ENCODE measurements around the gene CDH1. TPM values are rescaled to one million over a fixed set of nuclear protein-coding genes. Genes with fewer than 3 reads are reported as not detected.

The CDH1 gene
- polyA plus RNA-seq, 1 of the 3 experiments (the other 2 are of a cell fraction), result not detected

DNA sequence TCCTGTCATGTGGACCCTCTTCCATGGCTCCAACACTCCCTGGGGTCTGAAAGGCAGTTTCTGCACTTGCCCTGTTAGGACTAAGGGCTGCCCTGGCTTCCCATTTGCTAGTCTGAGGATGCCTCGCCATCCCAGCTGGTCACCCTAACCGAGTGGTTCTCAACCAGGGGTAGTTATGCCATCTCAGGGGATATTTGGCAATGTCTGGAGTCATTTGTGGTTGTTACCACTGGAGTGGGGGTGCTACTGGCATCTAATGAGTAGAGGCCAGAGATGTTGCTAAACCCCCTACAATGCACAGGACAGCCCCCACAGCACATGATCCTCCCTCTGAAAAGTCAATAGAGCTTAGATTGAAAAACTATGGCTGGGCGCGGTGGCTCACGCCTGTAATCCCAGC, 26.9 kb upstream of the CDH1 start (continued):
- no peak for TF ChIP-seq FOXJ3 (CRISPR knock-in tag; IDR thresholded peaks at IDR 0.05)
- TF ChIP-seq CHD2 (IDR thresholded peaks at IDR 0.05; ENCODE audit: low read length, partially characterized antibody), result no peak
- TF ChIP-seq, protein P1, sequence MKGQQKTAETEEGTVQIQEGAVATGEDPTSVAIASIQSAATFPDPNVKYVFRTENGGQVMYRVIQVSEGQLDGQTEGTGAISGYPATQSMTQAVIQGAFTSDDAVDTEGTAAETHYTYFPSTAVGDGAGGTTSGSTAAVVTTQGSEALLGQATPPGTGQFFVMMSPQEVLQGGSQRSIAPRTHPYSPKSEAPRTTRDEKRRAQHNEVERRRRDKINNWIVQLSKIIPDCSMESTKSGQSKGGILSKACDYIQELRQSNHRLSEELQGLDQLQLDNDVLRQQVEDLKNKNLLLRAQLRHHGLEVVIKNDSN (IDR thresholded peaks at IDR 0.05; ENCODE audit: borderline replicate concordance, low read depth), result no peak
- no peak for TF ChIP-seq EZH2phosphoT487 (IDR thresholded peaks at IDR 0.05; ENCODE audit: borderline replicate concordance, low read depth)
- no peak for TF ChIP-seq SMC3 (IDR thresholded peaks at IDR 0.05; ENCODE audit: low read depth, low read length)
- no peak for TF ChIP-seq RXRA (IDR thresholded peaks at IDR 0.05; ENCODE audit: borderline replicate concordance, low read depth)
- TF ChIP-seq JUND (IDR thresholded peaks at IDR 0.05), result no peak
- TF ChIP-seq, protein P2, sequence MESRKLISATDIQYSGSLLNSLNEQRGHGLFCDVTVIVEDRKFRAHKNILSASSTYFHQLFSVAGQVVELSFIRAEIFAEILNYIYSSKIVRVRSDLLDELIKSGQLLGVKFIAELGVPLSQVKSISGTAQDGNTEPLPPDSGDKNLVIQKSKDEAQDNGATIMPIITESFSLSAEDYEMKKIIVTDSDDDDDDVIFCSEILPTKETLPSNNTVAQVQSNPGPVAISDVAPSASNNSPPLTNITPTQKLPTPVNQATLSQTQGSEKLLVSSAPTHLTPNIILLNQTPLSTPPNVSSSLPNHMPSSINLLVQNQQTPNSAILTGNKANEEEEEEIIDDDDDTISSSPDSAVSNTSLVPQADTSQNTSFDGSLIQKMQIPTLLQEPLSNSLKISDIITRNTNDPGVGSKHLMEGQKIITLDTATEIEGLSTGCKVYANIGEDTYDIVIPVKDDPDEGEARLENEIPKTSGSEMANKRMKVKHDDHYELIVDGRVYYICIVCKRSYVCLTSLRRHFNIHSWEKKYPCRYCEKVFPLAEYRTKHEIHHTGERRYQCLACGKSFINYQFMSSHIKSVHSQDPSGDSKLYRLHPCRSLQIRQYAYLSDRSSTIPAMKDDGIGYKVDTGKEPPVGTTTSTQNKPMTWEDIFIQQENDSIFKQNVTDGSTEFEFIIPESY (IDR thresholded peaks at IDR 0.05; ENCODE audit: borderline replicate concordance, low read depth), result no peak

DNA sequence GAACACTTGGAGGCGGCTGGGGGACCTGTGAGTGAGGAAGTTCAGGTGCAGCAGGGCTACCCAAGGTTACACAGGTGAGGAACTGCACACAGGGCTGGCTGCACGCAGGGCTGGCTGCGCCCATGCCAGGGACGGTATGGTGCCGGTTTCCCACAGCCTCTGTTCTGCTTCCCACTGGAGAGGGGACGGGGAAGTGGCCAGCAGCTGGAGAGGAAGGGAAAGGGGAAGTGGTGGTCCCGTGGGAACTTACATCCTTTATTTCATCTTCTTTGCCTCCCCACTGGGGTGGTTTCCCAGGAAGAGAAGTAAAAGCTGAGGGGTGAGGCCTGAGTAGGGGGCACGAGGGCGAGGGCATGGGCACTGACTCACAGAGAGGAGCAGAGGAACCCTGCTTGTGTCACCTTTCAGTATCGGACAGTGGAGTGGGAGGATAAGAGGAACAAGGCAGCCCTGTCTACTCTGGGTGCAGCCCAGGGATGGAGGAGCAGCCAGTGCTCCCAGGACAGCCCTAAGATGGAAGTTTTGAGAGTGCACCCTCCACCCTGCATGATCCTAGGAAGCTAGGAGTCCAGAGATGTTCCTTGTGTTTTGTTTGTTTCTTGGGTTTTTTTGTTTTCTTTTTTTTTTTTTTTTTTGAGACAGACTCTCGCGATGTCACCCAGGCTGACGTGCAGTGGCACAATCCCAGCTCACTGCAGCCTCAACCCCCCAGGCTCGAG, 25.5 kb upstream of the CDH1 start:
- CTCF ChIA-PET, result interaction anchor here (1.1 to 1.4 kb wide), 2 partner anchors 121 to 191 kb away, joined by 4 read pairs; no protein-coding TSS in a partner anchor
- no peak overlapping the region for H2AFZ ChIP-seq (ENCODE audit: low read depth)
- 45% methylated on average over 13 of the region's 14 CpGs for WGBS (ENCODE audit: low lambda C conversion rate)
- no peak overlapping the region for H3K4me2 ChIP-seq
- no peak overlapping the region for H3K9ac ChIP-seq
- no peaks in the 10 kb centered on the region for H3K4me1 ChIP-seq (ENCODE audit: control insufficient read depth in 1 of 2, insufficient read depth in 2 of 2, low read depth in 1 of 2, low read length in 1 of 2)
- no peaks in the 10 kb centered on the region for H3K36me3 ChIP-seq (replicated peaks in 1 of 2; ENCODE audit: control insufficient read depth in 1 of 2, insufficient read depth in 2 of 2, low read length in 1 of 2)
- DNase-seq, result no peak
- no peaks in the 10 kb centered on the region for H4K20me1 ChIP-seq (ENCODE audit: insufficient read depth)
- H3K4me3 ChIP-seq (ENCODE audit: low read depth in 2 of 2, low read length in 1 of 2), result no peak overlapping the region
- H3K27me3 ChIP-seq (ENCODE audit: insufficient read depth), result no peaks in the 10 kb centered on the region; the same call in 1 of the 2 replicates
- POLR2A ChIA-PET, result no interaction called here
- no peaks in the 10 kb centered on the region for H3K9me3 ChIP-seq
- H3F3A ChIP-seq (replicated peaks; ENCODE audit: insufficient read depth), result no peaks in the 10 kb centered on the region
- no peaks in the 10 kb centered on the region for H3K79me2 ChIP-seq (ENCODE audit: insufficient read depth)
- H3K27ac ChIP-seq (ENCODE audit: low read depth in 2 of 2, low read length in 1 of 2), result no peak overlapping the region
- H3K9me2 ChIP-seq, result no peaks in the 10 kb centered on the region
- TF ChIP-seq, protein P3, sequence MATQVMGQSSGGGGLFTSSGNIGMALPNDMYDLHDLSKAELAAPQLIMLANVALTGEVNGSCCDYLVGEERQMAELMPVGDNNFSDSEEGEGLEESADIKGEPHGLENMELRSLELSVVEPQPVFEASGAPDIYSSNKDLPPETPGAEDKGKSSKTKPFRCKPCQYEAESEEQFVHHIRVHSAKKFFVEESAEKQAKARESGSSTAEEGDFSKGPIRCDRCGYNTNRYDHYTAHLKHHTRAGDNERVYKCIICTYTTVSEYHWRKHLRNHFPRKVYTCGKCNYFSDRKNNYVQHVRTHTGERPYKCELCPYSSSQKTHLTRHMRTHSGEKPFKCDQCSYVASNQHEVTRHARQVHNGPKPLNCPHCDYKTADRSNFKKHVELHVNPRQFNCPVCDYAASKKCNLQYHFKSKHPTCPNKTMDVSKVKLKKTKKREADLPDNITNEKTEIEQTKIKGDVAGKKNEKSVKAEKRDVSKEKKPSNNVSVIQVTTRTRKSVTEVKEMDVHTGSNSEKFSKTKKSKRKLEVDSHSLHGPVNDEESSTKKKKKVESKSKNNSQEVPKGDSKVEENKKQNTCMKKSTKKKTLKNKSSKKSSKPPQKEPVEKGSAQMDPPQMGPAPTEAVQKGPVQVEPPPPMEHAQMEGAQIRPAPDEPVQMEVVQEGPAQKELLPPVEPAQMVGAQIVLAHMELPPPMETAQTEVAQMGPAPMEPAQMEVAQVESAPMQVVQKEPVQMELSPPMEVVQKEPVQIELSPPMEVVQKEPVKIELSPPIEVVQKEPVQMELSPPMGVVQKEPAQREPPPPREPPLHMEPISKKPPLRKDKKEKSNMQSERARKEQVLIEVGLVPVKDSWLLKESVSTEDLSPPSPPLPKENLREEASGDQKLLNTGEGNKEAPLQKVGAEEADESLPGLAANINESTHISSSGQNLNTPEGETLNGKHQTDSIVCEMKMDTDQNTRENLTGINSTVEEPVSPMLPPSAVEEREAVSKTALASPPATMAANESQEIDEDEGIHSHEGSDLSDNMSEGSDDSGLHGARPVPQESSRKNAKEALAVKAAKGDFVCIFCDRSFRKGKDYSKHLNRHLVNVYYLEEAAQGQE (IDR thresholded peaks at IDR 0.05; ENCODE audit: low read depth, low read length), result no peak
- TF ChIP-seq MXI1 (IDR thresholded peaks at IDR 0.05; ENCODE audit: low read depth, low read length), result no peak
- TF ChIP-seq ELF1 (IDR thresholded peaks at IDR 0.05), result no peak
- TF ChIP-seq TEAD4 (IDR thresholded peaks at IDR 0.05; ENCODE audit: borderline replicate concordance, insufficient read depth), result no peak
- TF ChIP-seq POLR2AphosphoS5 (IDR thresholded peaks at IDR 0.05; ENCODE audit: low read depth, low read length), result no peak
- no peak for TF ChIP-seq RFX5 (IDR thresholded peaks at IDR 0.05; ENCODE audit: low read length)
- no peak for TF ChIP-seq CHD2 (IDR thresholded peaks at IDR 0.05; ENCODE audit: low read length, partially characterized antibody)
- TF ChIP-seq, protein P4, sequence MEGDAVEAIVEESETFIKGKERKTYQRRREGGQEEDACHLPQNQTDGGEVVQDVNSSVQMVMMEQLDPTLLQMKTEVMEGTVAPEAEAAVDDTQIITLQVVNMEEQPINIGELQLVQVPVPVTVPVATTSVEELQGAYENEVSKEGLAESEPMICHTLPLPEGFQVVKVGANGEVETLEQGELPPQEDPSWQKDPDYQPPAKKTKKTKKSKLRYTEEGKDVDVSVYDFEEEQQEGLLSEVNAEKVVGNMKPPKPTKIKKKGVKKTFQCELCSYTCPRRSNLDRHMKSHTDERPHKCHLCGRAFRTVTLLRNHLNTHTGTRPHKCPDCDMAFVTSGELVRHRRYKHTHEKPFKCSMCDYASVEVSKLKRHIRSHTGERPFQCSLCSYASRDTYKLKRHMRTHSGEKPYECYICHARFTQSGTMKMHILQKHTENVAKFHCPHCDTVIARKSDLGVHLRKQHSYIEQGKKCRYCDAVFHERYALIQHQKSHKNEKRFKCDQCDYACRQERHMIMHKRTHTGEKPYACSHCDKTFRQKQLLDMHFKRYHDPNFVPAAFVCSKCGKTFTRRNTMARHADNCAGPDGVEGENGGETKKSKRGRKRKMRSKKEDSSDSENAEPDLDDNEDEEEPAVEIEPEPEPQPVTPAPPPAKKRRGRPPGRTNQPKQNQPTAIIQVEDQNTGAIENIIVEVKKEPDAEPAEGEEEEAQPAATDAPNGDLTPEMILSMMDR (IDR thresholded peaks at IDR 0.05), result no peak
- TF ChIP-seq, protein P5, sequence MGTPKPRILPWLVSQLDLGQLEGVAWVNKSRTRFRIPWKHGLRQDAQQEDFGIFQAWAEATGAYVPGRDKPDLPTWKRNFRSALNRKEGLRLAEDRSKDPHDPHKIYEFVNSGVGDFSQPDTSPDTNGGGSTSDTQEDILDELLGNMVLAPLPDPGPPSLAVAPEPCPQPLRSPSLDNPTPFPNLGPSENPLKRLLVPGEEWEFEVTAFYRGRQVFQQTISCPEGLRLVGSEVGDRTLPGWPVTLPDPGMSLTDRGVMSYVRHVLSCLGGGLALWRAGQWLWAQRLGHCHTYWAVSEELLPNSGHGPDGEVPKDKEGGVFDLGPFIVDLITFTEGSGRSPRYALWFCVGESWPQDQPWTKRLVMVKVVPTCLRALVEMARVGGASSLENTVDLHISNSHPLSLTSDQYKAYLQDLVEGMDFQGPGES (IDR thresholded peaks at IDR 0.05; ENCODE audit: low read depth, low read length), result no peak
- TF ChIP-seq FOSL2 (IDR thresholded peaks at IDR 0.05; ENCODE audit: borderline replicate concordance, low read depth), result no peak
- TF ChIP-seq, protein P1 (IDR thresholded peaks at IDR 0.05; ENCODE audit: borderline replicate concordance, low read depth), result no peak
- no peak for TF ChIP-seq JUND (IDR thresholded peaks at IDR 0.05)

Measured in SK-N-SH (cell line).